OCI-LY3 (cell line): Measurements from ENCODE around the gene SLC25A21.

Experiments used
- H2AFZ ChIP-seq: fragments of 200-600, 300-600 bp; shearing (Covaris generic); 2 replicates; pipeline ENCODE4 v1.6.0; 2014; ENCODE audit warnings: antibody characterized with exemption, low read depth, low read length
- H3K27ac ChIP-seq: fragments of 200-600, 300-600 bp; sonication (generic); 2 replicates; pipeline ENCODE4 v1.5.1; 2014; ENCODE audit warnings: mild to moderate bottlenecking, low read length, moderate library complexity, mixed read lengths
- H3K27me3 ChIP-seq: fragments of 200-600, 300-600 bp; sonication (generic); 2 replicates; pipeline ENCODE4 v1.6.1; 2014; ENCODE audit warnings: low read depth, low read length, mixed read lengths
- H3K36me3 ChIP-seq: fragments of 200-600, 300-600 bp; sonication (generic); replicated peaks from 2 replicates; pipeline ENCODE3; 2014; ENCODE audit warnings: low read depth, low read length, mixed read lengths
- H3K4me1 ChIP-seq: fragments of 300-600, 200-600 bp; sonication (generic); 2 replicates; pipeline ENCODE4 v1.6.1; 2014; ENCODE audit warnings: low read length, mixed read lengths
- H3K4me2 ChIP-seq: fragments of 200-600, 300-600 bp; sonication (generic); 2 replicates; pipeline ENCODE4 v1.6.1; 2014; ENCODE audit warnings: low read length, mixed read lengths
- H3K4me3 ChIP-seq: fragments of 300-600, 200-600 bp; sonication (generic); 2 replicates; pipeline ENCODE4 v1.5.1; 2014; ENCODE audit warnings: antibody characterized with exemption, mild to moderate bottlenecking, low read length, moderate library complexity
- H3K79me2 ChIP-seq: fragments of 300-600, 200-600 bp; shearing (Covaris generic); 2 replicates; pipeline ENCODE4 v1.6.1; 2014; ENCODE audit warnings: mild to moderate bottlenecking, low read length, mixed read lengths
- H3K9ac ChIP-seq: fragments of 300-600, 200-600 bp; shearing (Covaris generic); 2 replicates; pipeline ENCODE4 v1.6.0; 2014; ENCODE audit warnings: mild to moderate bottlenecking, low read length, moderate library complexity
- H3K9me3 ChIP-seq: fragments of 200-600, 300-600 bp; shearing (Covaris generic); 2 replicates; pipeline ENCODE4 v1.6.1; 2014; ENCODE audit warnings: low read length, mixed read lengths; ENCODE audit not compliant: insufficient read depth
- H4K20me1 ChIP-seq: fragments of 200-600, 300-600 bp; sonication (generic); 2 replicates; pipeline ENCODE4 v1.6.1; 2016; ENCODE audit warnings: low read length, mixed read lengths; ENCODE audit not compliant: insufficient read depth
- EZH2phosphoT487 ChIP-seq: fragments of 200-600 bp; shearing (Covaris generic); IDR thresholded peaks from 2 replicates; pipeline ENCODE4 v1.6.1; 2018; ENCODE audit warnings: antibody characterized with exemption, mixed run types, low read depth
- TF ChIP-seq, protein P1 (sequence below): fragments of 200-600, 300-600 bp; sonication (generic); IDR thresholded peaks from 2 replicates; pipeline ENCODE4 v1.5.1; 2014; ENCODE audit warnings: antibody characterized with exemption, low read length, low read depth

The SLC25A21 gene

GRCh38 chr14:37018571-37019240, 153.7 kb downstream of the SLC25A21 start:
- TF ChIP-seq, protein P1, sequence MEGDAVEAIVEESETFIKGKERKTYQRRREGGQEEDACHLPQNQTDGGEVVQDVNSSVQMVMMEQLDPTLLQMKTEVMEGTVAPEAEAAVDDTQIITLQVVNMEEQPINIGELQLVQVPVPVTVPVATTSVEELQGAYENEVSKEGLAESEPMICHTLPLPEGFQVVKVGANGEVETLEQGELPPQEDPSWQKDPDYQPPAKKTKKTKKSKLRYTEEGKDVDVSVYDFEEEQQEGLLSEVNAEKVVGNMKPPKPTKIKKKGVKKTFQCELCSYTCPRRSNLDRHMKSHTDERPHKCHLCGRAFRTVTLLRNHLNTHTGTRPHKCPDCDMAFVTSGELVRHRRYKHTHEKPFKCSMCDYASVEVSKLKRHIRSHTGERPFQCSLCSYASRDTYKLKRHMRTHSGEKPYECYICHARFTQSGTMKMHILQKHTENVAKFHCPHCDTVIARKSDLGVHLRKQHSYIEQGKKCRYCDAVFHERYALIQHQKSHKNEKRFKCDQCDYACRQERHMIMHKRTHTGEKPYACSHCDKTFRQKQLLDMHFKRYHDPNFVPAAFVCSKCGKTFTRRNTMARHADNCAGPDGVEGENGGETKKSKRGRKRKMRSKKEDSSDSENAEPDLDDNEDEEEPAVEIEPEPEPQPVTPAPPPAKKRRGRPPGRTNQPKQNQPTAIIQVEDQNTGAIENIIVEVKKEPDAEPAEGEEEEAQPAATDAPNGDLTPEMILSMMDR, result no peak
- TF ChIP-seq EZH2phosphoT487, result no peak
- Histone ChIP-seq H3K4me3 (no peak overlapping the region), H3K27me3 (no peaks in the 10 kb centered on the region), H3K9me3 (no peaks in the 10 kb centered on the region), H4K20me1 (no peaks in the 10 kb centered on the region), H3K9ac (no peak overlapping the region), H3K4me2 (no peak overlapping the region), H2AFZ (no peak overlapping the region), H3K36me3 (no peaks in the 10 kb centered on the region), H3K79me2 (no peaks in the 10 kb centered on the region), H3K27ac (no peak overlapping the region), H3K4me1 (peaks cover 6% of the 10 kb centered on the region)

- no peak overlapping the region for H3K4me2 ChIP-seq
- H3K79me2 ChIP-seq, result no peaks in the 10 kb centered on the region
- H3K36me3 ChIP-seq, result no peaks in the 10 kb centered on the region
- no peak overlapping the region for H3K27ac ChIP-seq
- H4K20me1 ChIP-seq, result no peaks in the 10 kb centered on the region
- H2AFZ ChIP-seq, result no peak overlapping the region
- H3K4me3 ChIP-seq, result no peak overlapping the region
- TF ChIP-seq, protein P1, result no peak
- no peak for TF ChIP-seq EZH2phosphoT487
- no peak overlapping the region for H3K9ac ChIP-seq
- H3K9me3 ChIP-seq, result no peaks in the 10 kb centered on the region
- no peaks in the 10 kb centered on the region for H3K27me3 ChIP-seq
- H3K4me1 ChIP-seq, result no peaks in the 10 kb centered on the region
Measured at GRCh38 chr14:37013078-37013477, 159.3 kb downstream of the SLC25A21 start.

- no peaks in the 10 kb centered on the region for H4K20me1 ChIP-seq
- H3K79me2 ChIP-seq, result no peaks in the 10 kb centered on the region
- no peaks in the 10 kb centered on the region for H3K9me3 ChIP-seq
- no peaks in the 10 kb centered on the region for H3K27me3 ChIP-seq
- no peak overlapping the region for H3K4me3 ChIP-seq
- no peaks in the 10 kb centered on the region for H3K36me3 ChIP-seq
- TF ChIP-seq, protein P1, result no peak
- TF ChIP-seq EZH2phosphoT487, result no peak
- no peak overlapping the region for H3K4me2 ChIP-seq
- H2AFZ ChIP-seq, result no peak overlapping the region
- H3K4me1 ChIP-seq, result peaks cover 8% of the 10 kb centered on the region
- no peak overlapping the region for H3K9ac ChIP-seq
- H3K27ac ChIP-seq, result no peak overlapping the region
Measured at GRCh38 chr14:36998686-36999085, 173.7 kb downstream of the SLC25A21 start.

- no peak overlapping the region for H2AFZ ChIP-seq
- H3K9ac ChIP-seq, result no peak overlapping the region
- H3K27ac ChIP-seq, result no peak overlapping the region
- TF ChIP-seq EZH2phosphoT487, result no peak
- TF ChIP-seq, protein P1, result no peak
- H3K79me2 ChIP-seq, result no peaks in the 10 kb centered on the region
- no peaks in the 10 kb centered on the region for H3K9me3 ChIP-seq
- H3K27me3 ChIP-seq, result no peaks in the 10 kb centered on the region
- no peaks in the 10 kb centered on the region for H3K36me3 ChIP-seq
- H3K4me3 ChIP-seq, result no peak overlapping the region
- no peak overlapping the region for H3K4me2 ChIP-seq
- no peaks in the 10 kb centered on the region for H4K20me1 ChIP-seq
- peaks cover 8% of the 10 kb centered on the region for H3K4me1 ChIP-seq
Measured at GRCh38 chr14:36997843-36998242, 174.6 kb downstream of the SLC25A21 start.
